DOHH2 (cell line): ENCODE data around the gene C1QL2.

Source experiments
- H3F3A ChIP-seq: fragments of 200-600 bp; sonication (generic), shearing (Covaris generic); 2 replicates; pipeline ENCODE4 v1.6.0; 2016; ENCODE audit warnings: antibody characterized with exemption, mild to moderate bottlenecking; ENCODE audit not compliant: control insufficient read depth, insufficient read depth
- H3K27ac ChIP-seq: fragments of 200-600 bp; sonication (generic); 2 replicates; pipeline ENCODE4 v1.5.1; 2014; ENCODE audit warnings: low read depth, mild to moderate bottlenecking, low read length, moderate library complexity
- H3K27me3 ChIP-seq: fragments of 200-600 bp; sonication (generic); 2 replicates; pipeline ENCODE4 v1.6.1; 2014; ENCODE audit warnings: mild to moderate bottlenecking, low read length, mixed read lengths; ENCODE audit not compliant: control insufficient read depth
- H3K36me3 ChIP-seq: fragments of 200-600 bp; sonication (generic); 2 replicates; pipeline ENCODE4 v1.6.1; 2014; ENCODE audit warnings: mild to moderate bottlenecking, low read length, moderate library complexity, mixed read lengths; ENCODE audit not compliant: control insufficient read depth
- H3K4me1 ChIP-seq: fragments of 200-600 bp; sonication (generic); 2 replicates; pipeline ENCODE4 v1.6.1; 2014; ENCODE audit warnings: mild to moderate bottlenecking, low read length, mixed read lengths; ENCODE audit not compliant: control insufficient read depth
- H3K4me2 ChIP-seq: fragments of 200-600 bp; sonication (generic); 2 replicates; pipeline ENCODE4 v1.6.0; 2014; ENCODE audit warnings: mild to moderate bottlenecking, low read length, moderate library complexity
- H3K4me3 ChIP-seq: fragments of 200-600 bp; sonication (generic); 2 replicates; pipeline ENCODE4 v1.5.1; 2014; ENCODE audit warnings: mild to moderate bottlenecking, low read length, mixed read lengths
- H3K79me2 ChIP-seq: fragments of 200-600 bp; sonication (generic); 2 replicates; pipeline ENCODE4 v1.6.1; 2014; ENCODE audit warnings: mild to moderate bottlenecking, low read length, mixed read lengths; ENCODE audit not compliant: control insufficient read depth
- H3K9me2 ChIP-seq: fragments of 200-600 bp; sonication (generic); replicated peaks from 2 replicates; pipeline ENCODE4 v1.6.1; 2014; ENCODE audit warnings: mild to moderate bottlenecking, low read length, mixed read lengths; ENCODE audit not compliant: control insufficient read depth
- H3K9me3 ChIP-seq: fragments of 200-600 bp; sonication (generic); 2 replicates; pipeline ENCODE4 v1.6.1; 2014; ENCODE audit warnings: antibody characterized with exemption, low read length, mixed read lengths; ENCODE audit not compliant: control insufficient read depth, insufficient read depth
- H4K20me1 ChIP-seq: fragments of 200-600 bp; sonication (generic); 2 replicates; pipeline ENCODE4 v1.6.0; 2014; ENCODE audit warnings: low read depth, mild to moderate bottlenecking, antibody characterized with exemption, low read length, moderate library complexity; ENCODE audit not compliant: control insufficient read depth, insufficient read depth
- CTCF ChIP-seq: fragments of 200-600 bp; sonication (generic); IDR thresholded peaks from one replicate; pipeline ENCODE4 v1.5.1; 2014; ENCODE audit warnings: antibody characterized with exemption, mild to moderate bottlenecking, low read depth, low read length; ENCODE audit not compliant: poor library complexity, severe bottlenecking
- EZH2phosphoT487 ChIP-seq: fragments of 200-600 bp; sonication (generic); IDR thresholded peaks from 2 replicates; pipeline ENCODE4 v1.6.1; 2017; ENCODE audit warnings: borderline replicate concordance, mild to moderate bottlenecking, antibody characterized with exemption, low read length, moderate library complexity, mixed read lengths

The C1QL2 gene

DNA sequence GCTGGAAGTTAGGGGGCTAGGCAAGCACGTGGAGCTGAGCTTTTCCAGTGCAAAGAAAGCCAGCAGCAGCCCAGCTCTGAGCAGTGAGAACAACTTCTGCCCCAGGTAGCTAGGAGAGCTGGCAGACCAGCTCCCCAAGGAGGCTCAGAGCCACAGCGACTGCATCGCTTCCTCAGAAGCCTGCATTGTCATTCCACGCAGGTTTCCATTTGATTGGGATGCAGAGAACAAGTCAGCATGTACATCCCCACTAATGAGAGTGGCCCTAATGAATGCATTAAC, 45.1 kb downstream of the C1QL2 start:
- Histone ChIP-seq H3K4me2 (no peak overlapping the region), H3K27me3 (peaks cover 3% of the 10 kb centered on the region; the same call in 1 of the 2 replicates), H3K36me3 (no peaks in the 10 kb centered on the region), H3K27ac (no peak overlapping the region), H3K9me3 (no peaks in the 10 kb centered on the region), H3F3A (no peaks in the 10 kb centered on the region), H4K20me1 (no peaks in the 10 kb centered on the region), H3K4me1 (no peaks in the 10 kb centered on the region), H3K79me2 (no peaks in the 10 kb centered on the region), H3K4me3 (no peak overlapping the region), H3K9me2 (no peaks in the 10 kb centered on the region)
- TF ChIP-seq EZH2phosphoT487: no peak
- no peak for TF ChIP-seq CTCF

DNA sequence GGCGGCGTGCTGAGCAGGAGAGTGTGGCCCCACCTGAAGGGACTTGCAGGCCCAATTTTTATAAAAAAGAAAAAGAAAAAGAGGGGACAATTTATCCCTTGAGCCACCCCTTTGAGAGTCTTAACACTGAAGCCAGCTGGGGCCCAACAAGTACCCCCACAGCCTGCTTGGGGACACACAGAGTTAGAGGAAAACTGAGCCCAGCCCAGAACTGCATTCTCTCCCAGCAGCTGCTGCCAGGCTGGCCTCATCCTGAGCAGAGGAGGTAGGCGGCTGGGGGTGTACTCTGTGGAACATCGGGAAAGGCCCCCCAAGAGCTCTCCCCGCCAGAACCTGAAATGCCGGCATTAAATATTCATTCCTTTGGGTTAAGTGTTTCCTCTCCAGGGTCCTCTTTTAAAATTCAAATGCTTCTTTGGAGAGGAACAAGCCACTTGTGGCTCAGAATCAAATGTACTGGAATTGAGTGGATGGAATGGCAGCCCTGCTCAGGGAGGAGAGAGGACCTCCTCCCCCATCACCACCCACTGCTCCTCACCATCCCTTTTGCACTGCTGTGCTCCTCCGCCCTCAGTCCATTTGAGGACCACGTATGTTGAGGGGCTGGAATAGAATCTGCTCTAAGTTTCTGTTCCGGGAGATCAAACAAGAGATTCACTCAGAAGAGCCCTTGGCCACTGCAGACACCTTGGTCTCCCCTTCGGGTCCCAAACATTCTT, 45.6 kb downstream of the C1QL2 start:
- no peak for TF ChIP-seq EZH2phosphoT487
- TF ChIP-seq CTCF: no peak

GRCh38 chr2:119112230-119112629, 46.3 kb downstream of the C1QL2 start:
- H3K36me3 ChIP-seq: no peaks in the 10 kb centered on the region
- peaks cover 3% of the 10 kb centered on the region; the same call in 1 of the 2 replicates for H3K27me3 ChIP-seq
- H3K27ac ChIP-seq: no peak overlapping the region
- no peaks in the 10 kb centered on the region for H3F3A ChIP-seq
- no peaks in the 10 kb centered on the region for H3K9me2 ChIP-seq
- no peaks in the 10 kb centered on the region for H4K20me1 ChIP-seq
- TF ChIP-seq CTCF (no peak), EZH2phosphoT487 (no peak)
- H3K9me3 ChIP-seq: no peaks in the 10 kb centered on the region
- no peak overlapping the region for H3K4me3 ChIP-seq
- H3K4me1 ChIP-seq: no peaks in the 10 kb centered on the region
- no peak overlapping the region for H3K4me2 ChIP-seq
- H3K79me2 ChIP-seq: no peaks in the 10 kb centered on the region

More for the DNA sequence above, 45.6 kb downstream of the C1QL2 start:
- H3K9me3 ChIP-seq: no peaks in the 10 kb centered on the region
- H3K9me2 ChIP-seq: no peaks in the 10 kb centered on the region
- H3K27me3 ChIP-seq: peaks cover 3% of the 10 kb centered on the region; the same call in 1 of the 2 replicates
- no peak overlapping the region for H3K27ac ChIP-seq
- H3K4me1 ChIP-seq: no peaks in the 10 kb centered on the region
- H3K4me3 ChIP-seq: no peak overlapping the region
- H4K20me1 ChIP-seq: no peaks in the 10 kb centered on the region
- no peaks in the 10 kb centered on the region for H3K79me2 ChIP-seq
- no peak overlapping the region for H3K4me2 ChIP-seq
- no peaks in the 10 kb centered on the region for H3K36me3 ChIP-seq
- no peaks in the 10 kb centered on the region for H3F3A ChIP-seq
